Suppressor macrophage treated with lipopolysaccharide for 4 hours (primary cell): ENCODE results near the gene SMC1B.
"Not testable (repeated sequence)": the region's sequence is repeated elsewhere in the genome, so short reads cannot be mapped to it uniquely, and the experiment has no call there.

Source experiments
- DNase-seq: peaks from one replicate; pipeline ENCODE4 v3.0.0-alpha.2; 2020

Gene SMC1B

GRCh38 chr22:45421349-45422055 is 8.1 kb upstream of the SMC1B start:
- peak; percentile 65 for DNase-seq

DNA sequence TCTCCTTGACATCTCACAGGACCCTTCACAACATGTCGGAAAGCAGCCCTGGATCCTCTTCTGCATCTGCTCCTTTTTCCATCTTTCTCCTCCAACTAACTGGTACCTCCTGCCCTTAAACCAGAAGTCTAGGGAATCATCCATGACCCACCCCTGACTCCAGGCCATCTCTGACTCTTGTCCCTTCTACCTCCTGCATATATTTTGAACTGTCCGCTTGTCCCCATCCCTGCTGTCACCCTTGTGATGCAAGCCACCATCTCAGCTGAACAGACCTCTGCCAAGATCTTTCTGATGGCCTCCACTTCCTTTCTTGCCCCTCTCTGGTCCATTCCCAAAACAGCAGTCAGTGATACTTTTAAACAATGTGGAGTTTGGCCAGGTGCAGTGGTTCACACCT is 7.1 kb upstream of the SMC1B start:
- DNase-seq, result no peak

DNA sequence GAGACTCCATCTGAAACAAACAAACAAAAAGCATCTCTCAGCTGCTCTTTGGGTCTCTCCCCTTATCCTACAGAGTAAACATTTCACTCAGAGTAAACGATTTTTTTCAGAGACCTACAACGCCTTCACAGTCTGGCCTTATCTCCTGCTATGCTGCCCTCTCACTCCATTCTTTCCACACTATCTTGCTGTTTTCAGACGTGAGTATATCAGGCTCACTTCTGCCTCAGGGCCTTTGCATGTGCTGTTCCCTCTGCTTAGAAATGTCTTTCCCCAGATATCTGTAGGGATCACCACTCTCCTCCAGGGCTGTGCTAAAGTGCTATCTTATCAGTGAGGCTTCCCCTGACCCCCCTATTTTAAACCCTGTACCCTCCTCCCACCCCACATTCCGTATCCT is 6.6 kb upstream of the SMC1B start:
- no peak for DNase-seq

DNA sequence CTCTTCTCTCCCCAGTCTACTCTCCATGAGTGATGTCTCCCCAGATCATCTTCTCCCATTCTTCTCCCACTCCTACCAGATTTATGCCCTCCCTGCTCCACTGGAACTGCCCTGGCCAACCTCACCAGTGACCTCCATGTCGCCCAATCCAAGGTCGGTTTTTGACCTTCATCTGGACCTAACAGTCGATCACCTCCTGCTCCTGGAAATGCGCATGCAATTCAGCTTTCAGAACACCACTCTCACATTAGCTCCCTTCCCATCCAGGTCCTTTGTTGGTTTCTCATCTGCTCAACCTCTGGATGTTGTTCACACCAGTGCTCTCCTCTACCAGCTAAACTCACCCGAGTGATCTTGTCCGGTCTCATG is 5.4 kb upstream of the SMC1B start:
- DNase-seq, result no peak

- DNase-seq, result no peak
These were observed 4.8 kb upstream of the SMC1B start for GRCh38 chr22:45418056-45418769.

GRCh38 chr22:45413013-45413367 is 409 bp downstream of the SMC1B start:
- DNase-seq, result no peak

- DNase-seq, result no peak
These were observed 5.6 kb downstream of the SMC1B start for GRCh38 chr22:45407793-45408192.

- no peak for DNase-seq
These were observed 10.9 kb downstream of the SMC1B start for GRCh38 chr22:45402466-45402985.

DNA sequence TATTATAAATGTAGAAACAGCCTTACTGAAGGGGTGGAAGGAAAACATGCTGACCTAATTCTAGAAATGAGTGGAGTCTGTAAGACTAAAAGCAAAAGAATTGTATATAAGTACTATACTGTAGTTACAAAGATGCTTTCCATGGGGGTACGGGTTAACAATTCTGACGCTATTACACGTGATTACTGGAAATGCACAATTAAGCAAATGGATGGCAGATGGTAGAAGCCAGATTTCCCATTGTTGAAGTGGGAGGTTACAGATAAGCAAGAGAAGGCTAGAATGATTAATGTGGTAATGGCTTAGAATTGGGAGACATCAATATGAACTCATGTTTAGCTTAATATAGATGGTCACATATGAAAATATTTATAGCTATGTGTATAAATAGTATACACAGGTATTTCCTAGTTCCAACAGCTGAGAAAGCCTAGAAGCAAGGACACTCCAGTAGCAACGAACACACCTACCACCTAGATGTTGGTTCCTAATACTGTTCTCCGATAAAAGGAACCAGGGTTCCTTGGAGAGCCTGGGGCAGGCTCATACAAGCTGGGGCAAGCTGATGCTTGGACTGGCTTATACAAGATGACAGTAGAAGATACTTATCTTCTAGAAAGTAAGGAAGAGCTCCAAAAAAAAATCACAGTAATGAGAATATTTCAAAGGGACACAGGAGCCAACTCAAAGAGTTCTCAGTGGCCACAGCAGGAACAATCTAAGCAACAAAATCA is 13.5 kb downstream of the SMC1B start:
- DNase-seq, result no peak

DNA sequence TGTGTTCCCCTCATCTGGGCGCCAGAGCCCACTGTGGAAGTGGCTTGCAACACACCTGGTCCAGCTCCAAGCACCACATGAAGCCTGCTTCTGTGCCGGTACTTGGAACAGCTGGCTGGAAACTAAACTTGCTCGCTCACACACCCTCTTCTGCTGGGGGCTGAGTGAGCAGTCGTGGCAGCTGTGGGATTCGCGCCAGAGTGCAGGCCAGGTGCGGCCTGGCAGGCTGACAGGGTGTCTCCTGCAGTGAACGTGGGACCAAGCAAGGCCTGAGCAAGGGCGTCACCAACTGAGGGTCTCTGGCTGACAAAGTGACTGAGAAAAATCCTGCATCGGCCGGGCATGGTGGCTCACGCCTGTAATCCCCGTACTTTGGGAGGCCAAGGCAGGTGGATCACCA is 15.2 kb downstream of the SMC1B start:
- no peak for DNase-seq

DNA sequence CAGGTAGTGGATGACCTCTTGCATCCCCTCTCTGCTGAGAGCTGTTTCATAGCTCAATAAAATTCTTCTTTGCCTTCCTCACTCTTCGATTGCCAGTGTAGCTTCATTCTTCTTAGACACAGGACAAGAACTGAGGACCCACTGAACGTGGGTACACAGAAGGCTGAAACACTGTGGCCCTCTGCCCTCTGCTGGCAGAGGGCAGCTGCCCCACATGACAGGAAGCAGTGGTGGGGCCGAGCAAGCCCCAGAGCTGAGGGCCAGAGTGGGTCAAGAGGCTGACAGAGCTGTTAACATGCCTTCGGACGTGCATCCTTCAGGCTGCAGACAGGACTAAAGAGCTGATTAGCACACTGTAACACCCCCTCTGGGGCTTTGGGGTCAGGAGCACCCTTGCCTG is 15.6 kb downstream of the SMC1B start:
- DNase-seq, result peak; percentile 12

DNA sequence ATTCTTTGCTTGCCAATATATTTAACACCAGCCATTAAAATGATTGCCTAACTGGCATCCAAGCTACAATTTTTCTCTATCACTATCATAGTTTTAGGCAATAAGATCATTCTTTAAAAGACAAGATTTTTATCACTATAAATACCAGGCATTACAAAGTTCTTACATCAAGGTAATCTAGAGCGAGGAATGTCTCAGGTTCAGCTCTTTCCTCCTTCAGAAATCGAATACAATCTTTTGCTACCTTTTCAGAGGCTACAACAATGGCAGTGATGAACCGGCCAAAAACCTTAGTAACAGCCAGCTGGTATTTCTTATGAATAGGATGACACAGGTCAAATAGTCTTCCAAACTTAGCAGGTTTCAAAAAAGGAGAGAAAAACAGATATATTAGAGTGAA is 23.9 kb downstream of the SMC1B start:
- DNase-seq, result no peak

DNA sequence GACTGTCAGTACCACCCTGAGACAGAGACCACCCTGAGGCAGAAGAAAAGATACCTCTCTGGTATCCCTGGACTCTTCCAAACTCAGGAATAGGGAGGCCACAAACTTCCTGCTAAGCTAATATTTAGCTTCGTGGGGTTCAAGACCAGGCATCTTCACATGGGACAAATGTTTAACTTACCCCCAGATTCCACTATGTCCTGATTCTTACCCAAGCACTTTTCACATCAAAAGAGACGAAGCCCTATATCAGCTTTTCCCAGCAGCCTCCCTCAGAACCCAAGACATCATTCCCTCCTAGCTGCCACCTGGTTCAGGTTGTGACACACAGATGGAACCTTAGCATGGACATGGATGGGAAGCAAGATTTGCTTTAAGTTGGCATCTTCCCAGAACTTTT is 32.1 kb downstream of the SMC1B start:
- no peak for DNase-seq

DNA sequence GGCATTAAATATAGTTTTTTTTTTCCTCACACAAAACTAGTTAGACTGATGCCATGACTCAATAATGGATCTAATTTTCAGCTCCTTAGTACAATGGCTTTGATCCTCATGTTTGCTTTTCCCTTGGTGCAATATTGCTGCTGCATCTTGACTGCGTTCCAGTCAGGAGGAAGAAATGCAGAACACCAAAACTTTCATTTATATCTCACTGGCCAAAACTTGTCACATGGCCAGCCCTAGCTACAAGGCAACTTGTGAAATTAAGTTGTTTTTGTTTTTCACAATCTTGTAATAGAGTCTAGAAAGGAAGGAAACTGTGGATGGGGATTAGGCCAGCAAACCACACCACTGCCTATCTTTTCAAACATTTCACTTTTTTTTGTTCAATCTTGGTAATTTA is 36.7 kb downstream of the SMC1B start:
- peak; percentile 65 for DNase-seq

DNA sequence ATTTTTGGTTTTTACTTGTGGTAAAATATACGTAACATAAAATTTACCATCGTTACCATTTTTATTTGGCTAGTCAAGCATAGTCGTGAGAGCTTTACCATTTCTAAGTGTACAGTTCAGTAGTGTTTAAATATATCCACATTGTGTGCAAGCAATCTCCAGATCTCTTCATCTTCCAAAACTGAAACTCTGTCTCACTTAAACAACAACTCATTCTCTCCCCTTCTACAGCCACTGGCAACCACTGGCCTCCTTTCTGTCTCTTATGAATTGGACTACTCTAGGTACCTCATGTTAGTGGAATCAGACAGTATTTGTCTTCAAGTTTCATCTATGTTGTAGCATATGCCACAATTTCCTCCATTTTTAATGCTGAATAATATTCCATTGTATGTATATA is 37.4 kb downstream of the SMC1B start:
- DNase-seq, result no peak

DNA sequence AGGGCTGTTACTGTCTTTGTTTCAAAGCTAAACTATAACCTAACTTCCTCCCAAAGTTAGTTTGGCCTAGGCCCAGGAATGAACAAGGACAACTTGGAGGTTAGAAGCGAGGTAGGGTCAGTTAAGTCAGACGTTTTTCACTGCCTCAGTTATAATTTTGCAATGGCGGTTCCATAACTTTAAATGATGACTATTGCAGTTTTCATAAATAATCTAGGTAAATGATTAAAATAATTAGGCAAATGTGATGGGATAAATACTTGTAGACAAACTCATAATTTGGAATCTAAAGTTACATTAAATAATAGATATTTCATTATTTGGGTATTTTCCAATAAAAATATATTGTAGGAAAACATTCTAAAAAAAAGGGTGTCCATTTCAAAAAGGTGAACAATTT is 39.8 kb downstream of the SMC1B start:
- DNase-seq, result not testable (repeated sequence)

- DNase-seq, result no peak
These were observed 46.7 kb downstream of the SMC1B start for GRCh38 chr22:45366713-45367112.

DNA sequence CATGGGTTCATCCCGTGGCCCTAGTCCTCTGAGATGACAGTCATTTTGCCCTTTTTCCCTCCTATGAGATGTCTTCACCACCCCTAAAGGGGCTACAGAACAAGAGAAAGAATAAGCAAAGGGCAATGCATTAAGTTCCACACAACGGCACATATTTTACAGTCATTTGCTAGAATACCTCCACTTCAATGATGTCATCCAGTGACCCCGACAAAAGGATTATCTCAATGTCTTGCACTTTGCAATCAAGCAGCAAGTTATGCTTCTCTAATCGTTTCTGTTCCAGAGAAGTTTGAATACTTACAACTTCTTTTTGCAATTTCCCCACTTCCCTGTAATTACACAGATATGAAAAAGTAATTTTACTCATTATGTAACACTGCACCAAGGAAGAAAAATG is 53.8 kb downstream of the SMC1B start:
- no peak for DNase-seq

DNA sequence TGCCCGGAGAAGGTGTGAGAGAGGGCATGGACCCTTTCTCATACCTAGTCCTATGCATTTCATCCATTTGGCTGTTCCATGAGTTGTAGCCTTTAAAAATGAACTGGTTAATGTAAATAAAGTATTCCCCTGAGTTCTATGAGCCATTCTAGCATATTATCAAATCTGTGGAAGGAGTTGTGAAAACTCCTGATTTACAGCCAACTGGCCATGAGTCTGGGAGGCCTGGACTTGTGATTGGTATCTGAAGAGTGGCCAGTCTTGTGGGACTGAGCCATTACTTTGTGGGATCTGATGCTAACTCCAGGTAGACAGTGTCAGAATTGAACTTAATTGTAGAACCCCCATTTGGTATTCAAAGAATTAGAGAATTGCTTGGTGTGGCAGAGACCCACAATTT is 55.3 kb downstream of the SMC1B start:
- DNase-seq, result no peak

GRCh38 chr22:45357490-45357889 is 55.9 kb downstream of the SMC1B start:
- no peak for DNase-seq

GRCh38 chr22:45353786-45354185 is 59.6 kb downstream of the SMC1B start:
- DNase-seq, result no peak

DNA sequence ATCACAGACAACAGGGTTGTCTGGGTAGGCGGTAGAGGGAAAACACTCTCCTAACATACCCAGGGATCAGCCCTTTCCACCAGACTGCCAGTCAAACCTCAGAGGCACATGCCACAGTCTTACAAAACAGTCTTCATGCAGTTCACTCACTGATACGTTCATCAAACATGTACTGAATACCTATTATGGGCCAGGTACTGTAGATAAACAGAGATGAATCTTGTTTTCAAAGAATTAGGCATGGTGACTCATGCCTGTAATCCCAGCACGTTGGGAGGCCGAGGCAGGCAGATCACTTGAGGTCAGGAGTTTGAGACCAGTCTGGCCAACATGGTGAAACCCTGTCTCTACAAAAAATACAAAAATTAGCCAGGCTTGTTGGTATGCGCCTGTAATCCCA is 60.6 kb downstream of the SMC1B start:
- not testable (repeated sequence) for DNase-seq

- no peak for DNase-seq
These were observed 61.4 kb downstream of the SMC1B start for GRCh38 chr22:45351956-45352355.

DNA sequence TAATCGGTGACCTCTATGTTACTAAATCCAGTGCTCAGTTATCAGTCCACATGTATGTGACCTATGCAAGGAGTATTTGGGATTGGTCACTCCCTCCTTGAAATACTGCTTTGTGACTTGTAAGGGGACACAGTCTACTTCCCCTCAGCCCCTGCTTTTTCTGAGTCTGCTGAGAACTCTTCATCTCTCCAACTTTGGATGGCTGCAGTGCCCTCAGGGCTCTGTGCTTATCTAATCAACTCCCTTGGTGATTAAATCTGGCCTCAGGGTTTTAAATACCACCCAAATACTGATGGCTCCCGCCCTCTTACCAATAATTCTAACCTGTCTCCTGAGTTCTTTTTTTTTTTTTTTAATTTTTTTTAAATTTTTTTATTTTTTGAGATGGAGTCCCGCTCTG is 63.5 kb downstream of the SMC1B start:
- DNase-seq, result no peak
